Measurements from ENCODE around the gene DDAH1.

The DDAH1 gene

DNA sequence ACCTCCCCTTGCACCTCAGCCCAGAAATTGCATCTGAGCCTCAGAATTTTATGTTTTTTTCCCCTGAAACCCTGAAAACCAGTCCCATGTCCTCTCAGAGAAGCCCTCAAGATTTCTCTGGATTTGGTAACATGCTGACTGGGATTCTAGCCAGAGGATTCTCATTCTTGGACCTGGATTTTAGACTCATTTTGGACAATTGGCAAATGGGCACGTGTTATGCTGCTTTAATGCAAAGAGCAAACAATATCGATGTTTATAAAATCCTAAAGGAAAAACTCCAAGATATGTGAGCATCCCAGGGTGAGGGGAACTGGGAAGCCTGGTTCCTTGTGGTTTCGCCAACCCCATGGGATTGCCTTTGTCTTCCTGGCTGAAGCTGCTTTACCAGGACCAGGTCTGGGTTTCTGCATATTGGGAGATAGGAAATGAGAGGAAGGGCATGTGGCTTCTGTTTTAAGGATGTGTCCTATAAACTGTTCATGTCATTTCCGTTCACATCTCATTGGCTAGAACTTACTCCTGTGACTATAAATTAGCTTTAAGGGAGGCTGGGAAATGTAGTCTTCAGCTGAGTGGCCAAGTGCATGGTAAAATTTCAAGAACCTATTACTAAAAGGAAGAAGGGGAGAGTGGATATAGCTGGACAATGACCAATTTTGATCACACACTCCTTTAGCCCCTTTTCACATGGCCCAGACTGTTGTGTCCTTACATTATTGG, 161.4 kb downstream of the DDAH1 start:
- no peak for DNase-seq (ENCODE audit: low read depth)

DNA sequence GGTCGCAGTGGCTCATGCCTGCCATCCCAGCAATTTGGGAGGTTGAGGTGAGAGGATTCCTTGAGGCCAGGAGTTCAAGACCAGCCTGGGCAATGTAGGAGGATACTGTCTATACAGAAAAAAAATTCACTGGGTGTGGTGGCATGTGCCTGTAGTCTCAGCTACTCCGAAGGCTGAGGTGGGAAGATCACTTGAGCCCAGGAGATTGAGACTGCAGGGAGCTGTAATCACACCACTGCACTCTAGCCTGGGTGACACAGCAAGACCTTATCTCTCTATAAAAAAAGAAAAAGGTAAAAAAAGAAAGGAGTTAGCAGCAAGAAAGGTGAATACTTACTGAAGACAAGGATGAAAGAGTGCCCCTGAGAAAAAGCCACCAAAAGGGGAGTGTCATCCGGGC, 164.8 kb downstream of the DDAH1 start:
- DNase-seq (ENCODE audit: low read depth): no peak

DNA sequence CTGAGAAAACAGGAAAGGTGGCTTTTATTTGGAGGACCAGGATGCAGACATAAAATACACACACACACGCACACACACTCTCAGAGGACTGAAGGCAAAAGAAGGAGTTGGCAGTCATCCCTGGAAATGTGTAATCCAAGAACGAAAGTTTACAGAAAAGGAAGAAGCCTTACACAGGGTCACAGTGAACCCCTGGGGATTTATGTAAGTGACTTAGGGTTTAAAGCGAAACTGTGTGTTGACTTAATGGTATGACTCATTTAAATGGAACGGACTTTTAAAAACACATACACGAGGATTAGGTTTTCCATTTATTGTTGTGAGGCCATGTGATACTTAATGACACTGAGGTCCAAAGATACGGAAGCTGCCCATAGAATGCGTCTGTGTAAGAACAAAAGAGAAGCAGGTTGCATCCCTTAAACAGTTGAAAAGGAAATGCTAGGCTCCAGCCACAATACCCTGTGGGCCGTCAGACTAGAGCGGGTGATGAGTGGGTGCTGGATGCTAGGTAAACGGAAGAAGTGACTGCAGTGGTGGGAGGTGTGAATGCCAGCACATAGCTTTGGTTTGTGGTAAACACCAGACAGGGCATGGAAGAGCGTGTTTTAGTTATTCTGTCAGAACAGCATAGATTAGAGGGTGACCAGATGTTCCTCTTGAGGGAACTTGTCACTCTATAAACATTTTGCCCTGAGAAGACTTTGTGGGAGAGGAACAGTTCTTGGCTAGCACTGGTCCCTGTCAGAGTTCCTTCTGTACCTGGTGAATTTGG, 166.9 kb downstream of the DDAH1 start:
- peak; percentile 69 for DNase-seq (ENCODE audit: low read depth)

DNA sequence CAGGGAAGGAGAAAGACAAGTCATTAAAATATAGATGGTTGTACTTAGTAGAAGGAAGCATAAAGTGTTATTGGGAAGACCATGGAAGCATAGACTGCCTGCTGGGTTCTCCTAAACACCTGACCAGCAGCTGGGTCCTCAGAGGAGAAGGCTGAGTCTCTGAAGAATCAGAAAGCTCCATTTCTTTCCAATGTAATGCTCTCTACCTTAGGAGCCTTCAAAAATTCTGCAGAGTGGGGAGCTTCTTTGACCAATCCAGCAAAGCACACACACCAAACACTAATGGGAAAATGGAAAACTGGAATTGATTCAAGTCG, 167.5 kb downstream of the DDAH1 start:
- no peak for DNase-seq (ENCODE audit: low read depth)

DNA sequence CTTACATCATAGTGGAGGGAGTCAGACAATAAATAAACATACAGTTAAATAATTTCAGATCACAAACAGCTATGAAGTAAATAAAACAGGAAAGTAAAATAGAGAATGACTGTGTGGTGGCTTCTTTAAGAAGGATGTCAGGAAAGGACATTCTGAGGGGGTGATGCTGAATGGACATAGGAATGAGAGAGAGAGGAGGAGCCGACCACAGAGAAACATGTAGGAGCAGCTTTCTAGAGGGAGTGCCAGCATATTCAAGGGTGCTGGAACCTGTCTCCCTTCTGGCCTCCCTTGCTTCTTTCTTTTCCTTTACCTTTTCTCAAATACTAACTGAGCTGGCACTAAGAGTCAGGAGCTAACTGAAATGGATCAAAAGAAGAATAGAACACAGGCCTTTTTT, 168.0 kb downstream of the DDAH1 start:
- DNase-seq (ENCODE audit: low read depth): no peak

DNA sequence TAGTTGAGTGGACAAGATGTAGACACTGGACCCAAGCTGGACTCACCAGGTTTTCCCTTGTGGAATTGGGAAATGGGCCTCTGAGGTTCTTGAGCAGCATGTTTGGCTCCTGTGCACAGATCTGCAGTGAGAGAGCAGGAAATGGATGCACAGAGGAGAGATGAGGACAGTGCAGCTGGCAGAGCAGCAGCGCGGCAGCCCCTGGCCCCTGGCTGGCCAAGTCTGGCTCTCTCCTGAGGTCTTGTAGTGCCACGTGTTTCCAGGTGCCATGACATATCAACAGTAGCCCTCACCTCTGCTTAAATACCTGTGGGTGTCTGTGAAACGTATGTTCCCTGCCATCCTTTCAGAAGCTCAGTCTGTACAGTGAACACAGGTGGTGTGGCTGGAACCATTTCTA, 169.3 kb downstream of the DDAH1 start:
- no peak for DNase-seq (ENCODE audit: low read depth)

DNA sequence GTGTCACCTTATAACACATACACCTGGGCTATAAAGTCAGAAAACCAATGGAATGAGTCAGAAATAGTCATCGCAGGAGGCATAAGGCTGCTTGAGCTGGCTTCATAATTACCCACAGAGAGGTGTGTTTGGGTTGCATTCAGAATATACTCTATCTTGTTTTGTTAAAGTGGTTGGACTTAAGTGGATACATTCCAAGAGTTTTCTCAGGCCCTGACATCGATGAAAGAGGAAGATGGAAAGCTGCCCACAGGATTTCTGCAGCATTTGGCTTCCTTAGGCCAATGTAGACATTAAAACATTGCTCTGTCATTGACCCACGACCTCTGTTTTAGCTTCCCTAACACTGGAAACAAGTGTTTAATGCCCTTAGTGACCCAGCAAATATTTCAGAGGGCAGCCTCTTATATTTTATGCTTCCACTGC, 169.9 kb downstream of the DDAH1 start:
- DNase-seq (ENCODE audit: low read depth): no peak

DNA sequence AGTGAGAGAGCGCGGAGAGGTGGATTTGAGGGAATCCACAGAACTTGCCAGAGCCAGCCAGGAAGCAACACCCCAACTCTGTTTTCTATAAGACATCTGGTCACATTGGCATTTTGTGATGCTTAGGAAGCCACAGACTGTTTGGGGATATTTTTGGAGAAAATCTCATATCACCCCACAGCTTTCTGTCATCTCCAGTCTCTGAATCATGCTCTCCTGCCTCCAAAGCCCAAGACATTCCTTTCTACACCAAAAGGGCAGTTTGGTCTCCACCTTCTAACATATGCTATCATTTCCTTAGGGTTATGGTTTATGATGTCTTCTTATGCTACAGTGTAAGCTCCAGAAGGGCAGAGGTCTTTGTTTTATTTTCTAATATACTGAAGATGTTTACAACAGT, 174.1 kb downstream of the DDAH1 start:
- DNase-seq (ENCODE audit: low read depth): no peak

DNA sequence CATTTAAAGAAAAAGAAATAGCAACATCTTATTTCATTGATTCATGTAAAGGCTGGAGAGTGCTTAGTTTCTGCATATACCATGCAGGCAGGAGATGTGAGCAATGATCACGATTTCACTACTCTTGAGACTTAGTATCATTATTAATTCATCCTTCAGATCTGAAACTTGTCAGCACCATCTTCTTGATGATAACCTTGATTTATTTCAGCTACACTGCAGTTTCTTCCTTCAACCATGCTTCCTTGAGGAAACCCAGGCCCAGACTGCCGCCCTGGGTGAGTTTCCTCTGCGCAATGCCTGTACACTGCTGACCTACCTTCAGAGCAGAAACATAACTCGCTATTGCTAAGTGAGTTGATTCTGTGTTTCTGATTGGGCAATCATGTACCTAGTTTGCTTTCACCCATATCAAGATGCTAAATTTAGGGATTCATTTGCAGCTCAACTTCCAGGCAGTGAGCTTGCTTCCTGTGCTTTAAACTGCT, 175.1 kb downstream of the DDAH1 start:
- DNase-seq (ENCODE audit: low read depth): no peak

DNA sequence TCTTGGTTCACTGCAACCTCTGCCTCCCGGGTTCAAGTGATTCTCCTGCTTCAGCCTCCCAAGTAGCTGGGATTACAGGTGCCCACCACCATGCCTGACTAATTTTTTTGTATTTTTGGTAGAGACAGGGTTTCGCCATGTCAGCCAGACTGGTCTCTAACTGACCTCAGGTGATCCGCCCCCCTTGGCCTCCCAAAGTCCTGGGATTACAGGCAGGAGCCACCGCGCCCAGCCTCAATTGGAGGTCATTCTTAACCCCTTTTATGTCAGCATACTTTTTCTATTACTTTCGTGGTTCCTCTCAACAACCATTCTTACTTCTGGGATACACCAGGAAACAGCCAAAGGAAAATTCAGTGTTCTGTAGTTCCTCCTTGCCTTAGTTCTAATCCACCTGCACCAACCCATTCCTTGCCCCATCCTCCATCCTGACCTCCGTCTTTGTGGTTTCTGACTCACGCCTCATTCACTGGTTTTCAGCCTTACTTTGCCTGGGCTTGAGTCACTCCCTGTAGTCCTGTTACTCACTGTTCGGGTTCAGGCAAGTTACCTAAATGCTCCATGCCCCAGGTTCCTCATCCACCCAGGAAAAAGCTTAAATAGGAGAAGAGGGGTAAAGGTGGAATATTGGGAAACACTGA, 175.6 kb downstream of the DDAH1 start:
- DNase-seq (ENCODE audit: low read depth): no peak

DNA sequence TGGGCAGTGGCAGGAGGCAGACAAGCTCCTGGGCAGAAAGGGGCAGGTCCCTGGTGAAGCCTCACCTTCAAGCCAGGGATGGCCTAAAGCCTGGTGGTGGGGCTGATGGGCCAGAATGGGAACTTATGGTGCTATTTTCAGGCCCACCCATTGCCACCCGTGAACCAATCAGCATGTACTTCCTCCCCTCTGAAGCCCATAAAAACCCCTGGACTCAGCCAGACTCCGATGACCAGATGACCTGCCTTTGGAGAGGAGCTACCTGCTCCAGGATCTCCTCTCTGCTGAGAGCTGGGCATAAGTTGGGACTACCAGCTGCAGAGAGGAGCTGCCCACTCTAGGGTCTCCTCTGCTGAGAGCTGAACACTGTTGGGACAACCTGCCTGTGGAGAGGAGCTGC, 180.8 kb downstream of the DDAH1 start:
- no peak for DNase-seq (ENCODE audit: low read depth)

DNA sequence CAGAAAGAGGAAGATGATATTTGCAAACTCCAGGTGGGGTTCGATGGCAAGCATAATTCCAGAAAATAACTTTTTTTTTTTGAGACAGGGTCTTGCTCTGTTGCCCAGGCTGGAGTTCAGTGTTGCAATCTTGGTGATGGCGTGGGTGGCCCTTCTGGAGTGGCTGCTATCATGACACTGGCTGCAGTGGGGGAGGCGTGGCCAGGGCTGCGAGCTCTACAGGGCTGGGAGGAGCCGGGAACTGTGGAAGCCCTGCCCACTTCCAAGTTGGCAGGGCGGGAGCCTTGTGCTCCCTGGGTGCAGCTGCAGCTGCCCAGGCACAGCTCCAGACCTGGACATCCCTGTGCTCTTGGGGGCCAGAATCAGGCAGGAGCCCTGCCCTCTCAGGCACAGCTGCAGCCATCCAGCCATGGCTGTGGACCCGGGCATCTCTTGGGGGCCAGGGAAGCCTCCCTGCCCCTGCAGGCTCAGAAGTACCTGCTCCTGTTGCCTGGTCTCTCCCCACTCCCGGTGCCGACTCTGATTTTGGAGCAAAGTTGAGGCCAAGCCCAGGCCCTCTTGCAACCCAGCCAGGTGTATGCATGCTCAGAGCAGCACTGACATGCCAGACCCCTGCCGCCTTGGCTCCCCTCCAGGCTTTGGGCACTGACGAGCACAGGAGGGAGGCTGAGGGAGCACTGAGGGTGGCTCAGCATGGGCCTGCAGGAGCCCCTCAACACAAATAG, 181.3 kb downstream of the DDAH1 start:
- DNase-seq (ENCODE audit: low read depth): no peak

DNA sequence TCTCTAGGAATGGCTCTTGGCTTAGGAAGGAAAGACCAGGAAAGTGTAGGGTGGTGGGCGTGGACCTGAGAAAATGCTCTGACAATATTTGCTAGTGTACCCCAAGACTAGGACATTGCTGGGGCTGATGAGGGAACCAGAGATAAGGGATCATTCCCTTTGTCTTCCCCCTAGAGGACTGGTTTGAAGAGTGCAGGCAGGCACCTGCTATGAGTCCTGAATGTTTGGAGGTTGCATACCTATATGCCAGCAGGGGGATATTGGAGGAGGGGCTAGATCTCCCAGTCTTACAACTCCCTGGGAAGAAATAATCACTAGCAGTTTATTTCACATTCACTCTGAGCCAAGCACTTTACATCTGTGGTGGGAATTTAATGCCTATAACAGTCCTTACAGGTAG, 182.5 kb downstream of the DDAH1 start:
- DNase-seq (ENCODE audit: low read depth): no peak

DNA sequence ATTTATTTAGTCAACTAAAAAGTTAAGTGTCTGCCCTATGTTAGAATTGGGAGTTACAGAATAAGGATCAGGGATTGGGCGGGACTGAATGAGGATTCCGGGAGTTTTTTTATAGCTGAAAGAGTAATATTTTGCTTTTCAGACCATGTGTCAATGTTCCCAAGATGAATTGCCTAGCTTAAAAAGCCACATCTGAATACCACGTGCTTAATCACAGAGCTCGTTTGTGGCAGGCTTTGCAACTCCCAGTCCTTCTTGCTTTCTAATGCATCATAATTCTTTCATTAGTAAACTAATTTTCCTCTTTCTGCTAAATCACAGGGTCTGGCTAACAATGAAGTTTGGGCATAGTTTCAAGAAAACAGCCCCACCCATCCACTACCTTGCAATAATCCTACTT, 184.3 kb downstream of the DDAH1 start:
- no peak for DNase-seq (ENCODE audit: low read depth)

DNA sequence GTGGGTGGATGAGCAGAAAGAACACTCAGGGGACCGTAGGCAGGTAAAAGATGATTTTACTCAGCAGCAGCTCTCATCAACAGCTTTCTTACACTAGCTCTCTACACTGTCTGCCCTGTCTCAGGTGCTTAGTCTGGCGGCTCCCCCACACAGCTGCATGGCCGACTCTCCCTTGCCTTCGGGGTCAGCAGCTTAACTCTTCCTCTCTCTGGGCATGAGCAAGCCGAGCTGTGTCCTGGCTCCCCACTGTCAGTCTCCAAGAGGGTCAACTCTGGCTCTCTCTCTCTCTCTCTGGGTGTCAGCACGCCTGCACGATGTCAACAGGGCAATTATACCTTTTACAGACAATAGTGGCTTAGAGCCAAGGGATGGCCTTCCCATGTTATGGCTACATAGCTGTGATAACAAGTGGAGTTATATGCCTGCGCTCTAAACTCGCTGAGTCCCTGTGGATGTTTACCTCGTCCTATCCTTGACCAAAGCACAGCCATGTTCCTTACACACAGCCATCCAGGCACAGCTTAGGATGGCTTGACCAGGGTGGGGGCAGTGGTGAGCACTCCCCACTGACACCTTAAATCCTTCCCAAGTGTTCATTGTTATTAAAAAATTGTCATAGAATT, 185.4 kb downstream of the DDAH1 start:
- no peak for DNase-seq (ENCODE audit: low read depth)

DNA sequence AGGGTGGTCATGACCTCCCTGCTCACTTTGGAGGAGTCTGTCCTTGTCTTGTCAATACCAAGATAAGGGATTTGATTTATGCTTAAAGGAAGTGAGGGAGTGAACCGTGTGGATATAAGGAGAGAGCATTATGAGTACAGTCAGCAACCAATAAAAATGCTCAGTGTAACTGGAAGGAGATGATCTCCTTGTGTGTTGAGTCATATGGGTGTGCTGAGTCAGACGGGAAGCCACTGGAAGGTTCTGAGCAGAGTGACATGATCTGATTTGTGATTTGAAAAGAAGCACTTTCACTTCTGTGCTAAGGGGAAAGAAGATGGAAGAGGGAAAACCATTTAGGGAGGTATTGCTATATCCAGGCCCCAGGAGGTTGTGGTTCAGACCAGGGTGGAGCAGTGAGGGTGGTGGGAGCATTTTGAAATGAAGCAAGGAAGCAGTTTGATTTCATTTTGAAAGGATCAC, 186.1 kb downstream of the DDAH1 start:
- DNase-seq (ENCODE audit: low read depth): peak; percentile 57

DNA sequence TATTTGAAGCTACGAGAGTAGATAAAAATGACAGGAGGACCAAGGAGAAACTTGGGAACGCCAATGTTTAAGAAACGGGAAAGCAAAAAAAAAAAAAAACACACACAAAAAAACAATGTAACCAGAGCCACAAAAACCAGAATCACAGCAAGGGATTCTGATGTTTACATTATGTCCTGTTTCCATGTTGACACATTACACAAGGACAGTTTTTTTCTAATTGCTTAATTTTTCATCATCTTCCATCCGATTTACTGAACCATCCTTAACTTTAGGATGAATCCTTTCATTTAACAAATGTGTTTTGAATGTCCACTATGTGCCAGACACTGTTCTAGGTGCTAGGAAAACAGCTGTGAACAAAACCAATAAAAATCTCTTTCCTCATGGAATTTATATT, 187.2 kb downstream of the DDAH1 start:
- DNase-seq (ENCODE audit: low read depth): no peak

DNA sequence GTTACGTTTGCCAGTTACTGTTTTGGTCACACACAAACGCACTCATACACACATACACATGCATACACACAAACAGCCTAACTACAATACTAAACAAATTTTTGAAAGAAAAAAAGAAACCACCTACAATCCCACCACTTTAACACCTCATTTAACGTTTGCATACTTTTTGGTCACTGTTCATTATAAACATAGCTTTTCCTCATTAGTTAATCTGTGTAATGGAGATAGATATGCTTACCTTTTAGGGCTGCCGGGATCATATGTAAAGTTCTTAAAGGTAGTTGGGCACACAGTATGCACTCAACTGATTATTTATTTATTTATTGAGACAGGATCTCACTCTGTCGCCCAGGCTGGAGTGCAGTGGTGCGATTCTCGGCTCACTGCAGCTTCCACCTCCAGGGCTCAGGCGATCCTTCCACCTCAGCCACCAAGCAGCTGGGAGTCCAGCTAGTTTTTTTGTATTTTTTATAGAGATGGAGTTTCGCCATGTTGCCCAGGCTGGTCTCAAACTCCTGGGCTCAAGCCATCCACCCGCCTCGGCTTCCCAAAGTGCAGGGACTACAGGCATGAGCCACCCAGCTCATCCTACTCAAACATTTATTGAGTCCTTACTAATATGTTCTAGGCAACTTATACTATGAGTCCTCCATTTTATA, 187.8 kb downstream of the DDAH1 start:
- no peak for DNase-seq (ENCODE audit: low read depth)

DNA sequence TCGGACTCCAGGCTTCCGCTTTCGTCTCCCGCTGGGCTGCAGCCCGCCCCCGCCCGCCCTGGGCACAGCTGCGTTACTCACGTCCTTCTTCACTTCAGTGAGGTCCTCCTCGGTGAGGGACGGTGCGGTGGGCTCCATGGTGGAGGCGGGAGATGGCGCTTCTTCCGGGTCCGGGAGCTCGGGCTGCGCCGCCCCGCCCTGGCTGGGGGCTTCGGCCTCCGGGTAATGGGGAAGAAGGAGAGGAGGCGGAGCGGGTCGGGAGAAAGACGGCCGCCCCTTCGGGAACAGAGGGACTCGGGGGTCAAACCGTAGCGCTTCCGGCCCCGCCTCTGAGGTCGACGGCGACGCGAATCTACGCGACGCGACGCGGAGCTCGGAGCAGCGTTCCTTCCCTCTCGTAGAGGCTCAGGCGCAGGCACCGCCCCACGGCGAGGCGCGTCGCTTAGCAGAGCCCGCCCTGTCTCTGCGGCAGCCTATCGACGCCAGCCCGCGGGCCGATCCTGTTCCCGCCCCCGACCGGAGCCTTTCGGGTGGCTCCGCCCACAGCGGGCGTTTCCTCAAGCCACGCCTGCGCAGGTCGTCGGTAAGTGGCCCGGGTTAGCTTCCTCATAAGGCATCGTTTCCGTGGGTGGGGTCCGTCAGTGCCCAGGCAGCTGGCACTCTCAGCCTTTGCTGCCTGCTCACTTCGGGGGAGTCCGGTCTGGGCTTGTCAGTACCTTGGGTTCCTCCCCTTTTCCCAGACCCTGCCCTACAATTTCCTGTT, 188.6 kb downstream of the DDAH1 start, which contains the start of gene BCL10:
Gene BCL10, minus strand, starts transcription at position 418 of the 763 bp plus-strand sequence. Its CDS starts 280 bp downstream, at position 138.
- peak; percentile 96 for DNase-seq (ENCODE audit: low read depth)

DNA sequence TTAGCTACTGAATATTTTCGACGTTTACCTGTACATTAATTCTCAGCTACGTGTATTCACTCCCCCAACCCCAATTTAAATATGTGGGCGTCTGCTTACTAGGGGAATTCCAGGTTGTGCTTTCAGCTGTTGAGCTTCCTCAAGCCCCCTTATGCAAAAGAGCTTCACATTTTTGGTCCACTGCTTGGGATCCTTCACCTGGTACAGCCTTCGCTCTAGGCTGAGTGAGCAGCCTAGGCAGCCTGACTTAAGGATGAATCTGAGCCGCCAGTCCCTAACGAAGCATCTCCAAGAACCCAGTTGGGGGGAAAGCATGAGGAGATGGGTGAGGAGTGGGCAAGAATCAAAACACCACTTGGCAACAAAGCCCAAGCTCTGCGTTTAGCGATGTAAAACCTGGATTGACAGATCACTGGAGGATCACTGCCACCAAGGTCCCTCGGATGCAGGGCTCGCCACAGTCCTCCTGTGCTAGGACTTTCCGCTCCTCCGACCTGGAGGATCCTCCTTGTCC, 189.2 kb downstream of the DDAH1 start:
- peak; percentile 22 for DNase-seq (ENCODE audit: low read depth)

Measured in stimulated activated CD4-positive, alpha-beta T cell treated with anti-CD3 and anti-CD28 coated beads, Interleukin-2, amount 100 ng/mL, for 4 hours (primary cell).